ENCODE results near the gene TOX3. TPM values are rescaled to one million over a fixed set of nuclear protein-coding genes. Genes with fewer than 3 reads are reported as not detected.
A peak's percentile ranks its signal among the peaks of the same experiment; 100 is the strongest.

The TOX3 gene
- total RNA-seq, 1 donor from 2014 or later: 8.5 TPM

DNA sequence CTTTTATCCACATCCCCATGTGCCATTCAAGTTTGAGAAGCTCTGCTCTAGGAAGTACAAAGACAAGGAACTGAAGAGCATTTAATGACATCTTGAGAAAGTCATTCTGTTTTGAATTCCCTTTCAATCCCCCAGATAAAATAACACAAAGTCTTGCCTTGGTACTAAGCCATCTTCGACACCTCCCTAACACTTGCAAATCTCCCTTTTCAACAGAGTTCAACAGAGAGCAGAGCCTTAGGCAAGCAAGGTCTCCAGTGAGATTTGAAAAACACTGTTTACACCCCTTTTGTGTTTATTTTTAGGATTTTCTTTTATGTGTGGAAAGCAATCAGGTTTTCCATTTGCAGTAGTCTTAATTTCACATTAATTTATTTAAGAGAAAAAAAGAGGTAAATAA lies 13.6 kb downstream of the TOX3 start:
- H3K36me3 Mint-ChIP-seq (ENCODE audit: low read depth, unreplicated experiment): no peaks in the 10 kb centered on the region
- H3K4me1 Mint-ChIP-seq (ENCODE audit: unreplicated experiment): no peaks in the 10 kb centered on the region
- H3K9me3 Mint-ChIP-seq (ENCODE audit: unreplicated experiment): no peaks in the 10 kb centered on the region
- DNase-seq (ENCODE audit: low spot score): no peak
- no peak overlapping the region for H3K4me3 Mint-ChIP-seq (ENCODE audit: unreplicated experiment)
- no peak overlapping the region for H3K27ac Mint-ChIP-seq (ENCODE audit: unreplicated experiment)
- H3K27me3 Mint-ChIP-seq (ENCODE audit: unreplicated experiment): no peaks in the 10 kb centered on the region
- TF ChIP-seq, protein P1, sequence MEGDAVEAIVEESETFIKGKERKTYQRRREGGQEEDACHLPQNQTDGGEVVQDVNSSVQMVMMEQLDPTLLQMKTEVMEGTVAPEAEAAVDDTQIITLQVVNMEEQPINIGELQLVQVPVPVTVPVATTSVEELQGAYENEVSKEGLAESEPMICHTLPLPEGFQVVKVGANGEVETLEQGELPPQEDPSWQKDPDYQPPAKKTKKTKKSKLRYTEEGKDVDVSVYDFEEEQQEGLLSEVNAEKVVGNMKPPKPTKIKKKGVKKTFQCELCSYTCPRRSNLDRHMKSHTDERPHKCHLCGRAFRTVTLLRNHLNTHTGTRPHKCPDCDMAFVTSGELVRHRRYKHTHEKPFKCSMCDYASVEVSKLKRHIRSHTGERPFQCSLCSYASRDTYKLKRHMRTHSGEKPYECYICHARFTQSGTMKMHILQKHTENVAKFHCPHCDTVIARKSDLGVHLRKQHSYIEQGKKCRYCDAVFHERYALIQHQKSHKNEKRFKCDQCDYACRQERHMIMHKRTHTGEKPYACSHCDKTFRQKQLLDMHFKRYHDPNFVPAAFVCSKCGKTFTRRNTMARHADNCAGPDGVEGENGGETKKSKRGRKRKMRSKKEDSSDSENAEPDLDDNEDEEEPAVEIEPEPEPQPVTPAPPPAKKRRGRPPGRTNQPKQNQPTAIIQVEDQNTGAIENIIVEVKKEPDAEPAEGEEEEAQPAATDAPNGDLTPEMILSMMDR (IDR thresholded peaks at IDR 0.05; ENCODE audit: unreplicated experiment): no peak

DNA sequence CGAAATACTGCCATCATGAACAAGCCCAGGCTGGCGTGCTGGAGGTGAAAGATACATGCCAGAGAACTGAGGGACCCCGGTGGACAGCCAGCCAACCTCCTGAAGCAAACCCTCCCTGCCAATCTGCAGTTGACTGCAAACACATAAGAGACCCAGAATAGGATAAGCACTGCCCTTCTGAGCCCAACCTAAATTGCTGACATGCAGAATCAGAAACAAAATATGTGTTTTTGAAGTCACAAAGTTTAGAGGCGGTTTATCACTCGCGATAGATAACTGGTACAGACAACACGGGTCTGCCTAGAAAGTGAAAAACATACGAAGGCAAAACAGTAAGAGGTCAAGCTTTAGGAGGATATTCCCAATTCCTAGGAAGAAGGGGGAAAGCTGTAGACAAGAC lies 14.6 kb downstream of the TOX3 start:
- H3K27ac Mint-ChIP-seq (ENCODE audit: unreplicated experiment): no peak overlapping the region

DNA sequence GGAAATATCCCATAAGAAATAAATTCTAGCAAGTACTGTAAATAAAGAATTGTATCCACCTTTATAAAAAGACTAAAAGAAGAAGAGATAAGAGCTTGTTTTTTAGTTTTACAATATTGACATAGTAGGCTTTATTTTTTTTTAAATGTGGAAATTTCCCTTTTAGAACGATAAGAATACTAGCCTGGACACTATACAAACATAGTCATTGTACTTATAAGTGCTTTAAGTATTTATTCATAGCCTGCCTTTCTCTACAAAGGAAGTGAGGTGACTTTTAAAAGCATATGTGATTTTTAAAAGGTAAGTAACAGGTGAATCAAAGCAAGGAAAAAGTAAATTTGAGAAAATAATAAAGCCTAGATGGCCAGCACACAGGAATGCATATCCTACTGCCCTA lies 17.7 kb downstream of the TOX3 start:
- Mint-ChIP-seq H3K4me1 (ENCODE audit: unreplicated experiment) (peaks cover 5% of the 10 kb centered on the region), H3K27me3 (ENCODE audit: unreplicated experiment) (no peaks in the 10 kb centered on the region), H3K4me3 (ENCODE audit: unreplicated experiment) (no peak overlapping the region), H3K36me3 (ENCODE audit: low read depth, unreplicated experiment) (no peaks in the 10 kb centered on the region), H3K27ac (ENCODE audit: unreplicated experiment) (no peak overlapping the region), H3K9me3 (ENCODE audit: unreplicated experiment) (no peaks in the 10 kb centered on the region)
- DNase-seq (ENCODE audit: low spot score): no peak
- TF ChIP-seq, protein P1 (IDR thresholded peaks at IDR 0.05; ENCODE audit: unreplicated experiment): no peak

More for the DNA sequence above, 14.6 kb downstream of the TOX3 start:
- DNase-seq (ENCODE audit: low spot score): no peak
- Mint-ChIP-seq H3K36me3 (ENCODE audit: low read depth, unreplicated experiment) (no peaks in the 10 kb centered on the region), H3K4me1 (ENCODE audit: unreplicated experiment) (no peaks in the 10 kb centered on the region), H3K9me3 (ENCODE audit: unreplicated experiment) (no peaks in the 10 kb centered on the region), H3K4me3 (ENCODE audit: unreplicated experiment) (no peak overlapping the region), H3K27me3 (ENCODE audit: unreplicated experiment) (no peaks in the 10 kb centered on the region)
- TF ChIP-seq, protein P1 (IDR thresholded peaks at IDR 0.05; ENCODE audit: unreplicated experiment): no peak

DNA sequence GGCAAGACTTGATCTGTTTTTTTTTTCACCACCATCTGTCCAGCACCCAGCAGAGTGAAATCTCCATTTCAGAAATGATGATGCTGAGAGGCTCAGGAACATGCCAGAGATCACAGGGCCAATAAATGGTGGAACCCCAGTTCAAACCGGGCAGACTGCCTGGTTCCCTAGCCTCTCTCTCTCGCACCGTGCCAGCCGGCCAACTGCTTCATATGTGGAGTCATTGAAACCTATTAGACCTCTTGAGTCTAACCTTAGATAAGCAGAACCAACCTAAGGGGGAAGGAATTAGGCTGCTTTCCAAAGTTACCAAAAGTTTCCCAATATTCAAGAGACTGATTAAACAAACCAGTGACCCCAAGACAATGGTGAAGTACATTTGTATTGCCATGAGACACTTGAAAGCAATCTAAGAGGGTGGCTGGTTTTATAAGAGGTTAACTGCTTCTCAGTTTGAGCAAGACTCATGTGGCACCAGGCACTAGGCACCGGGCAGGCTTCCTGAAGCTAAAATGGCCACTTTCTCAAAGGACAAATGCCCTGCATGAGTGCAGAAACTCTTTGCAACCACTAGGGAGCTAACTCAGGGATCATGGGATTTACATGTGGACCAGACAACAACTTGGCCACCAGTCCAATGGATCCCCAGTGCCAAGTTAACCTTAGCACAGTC lies 18.4 kb downstream of the TOX3 start:
- no peak overlapping the region for H3K27ac Mint-ChIP-seq (ENCODE audit: unreplicated experiment)
- no peaks in the 10 kb centered on the region for H3K36me3 Mint-ChIP-seq (ENCODE audit: low read depth, unreplicated experiment)
- no peaks in the 10 kb centered on the region for H3K9me3 Mint-ChIP-seq (ENCODE audit: unreplicated experiment)
- peaks cover 5% of the 10 kb centered on the region for H3K4me1 Mint-ChIP-seq (ENCODE audit: unreplicated experiment)
- no peaks in the 10 kb centered on the region for H3K27me3 Mint-ChIP-seq (ENCODE audit: unreplicated experiment)
- TF ChIP-seq, protein P1 (IDR thresholded peaks at IDR 0.05; ENCODE audit: unreplicated experiment): peak; percentile 29
- DNase-seq (ENCODE audit: low spot score): no peak
- no peak overlapping the region for H3K4me3 Mint-ChIP-seq (ENCODE audit: unreplicated experiment)

DNA sequence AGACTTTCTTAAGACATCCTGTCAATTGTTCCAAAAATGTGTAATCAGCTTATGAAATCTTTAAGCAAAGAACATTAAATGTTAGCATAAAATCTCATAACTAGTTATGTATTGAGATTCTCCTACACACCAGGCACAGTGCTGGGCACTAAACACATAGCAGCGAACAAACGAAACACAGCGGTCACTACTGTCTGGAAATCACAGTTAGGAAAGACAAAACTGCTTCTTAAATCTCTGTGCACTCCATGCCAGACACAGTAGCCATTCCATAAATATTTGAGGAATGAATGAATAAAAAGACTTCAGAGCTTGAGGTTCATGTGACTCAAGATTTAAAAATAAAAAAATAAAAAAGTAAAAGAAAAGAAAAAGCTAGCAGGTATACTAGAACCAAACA lies 20.1 kb downstream of the TOX3 start:
- no peak for DNase-seq (ENCODE audit: low spot score)
- H3K4me1 Mint-ChIP-seq (ENCODE audit: unreplicated experiment): peaks cover 5% of the 10 kb centered on the region
- no peaks in the 10 kb centered on the region for H3K9me3 Mint-ChIP-seq (ENCODE audit: unreplicated experiment)
- H3K27ac Mint-ChIP-seq (ENCODE audit: unreplicated experiment): no peak overlapping the region
- H3K4me3 Mint-ChIP-seq (ENCODE audit: unreplicated experiment): no peak overlapping the region
- TF ChIP-seq, protein P1 (IDR thresholded peaks at IDR 0.05; ENCODE audit: unreplicated experiment): no peak
- no peaks in the 10 kb centered on the region for H3K27me3 Mint-ChIP-seq (ENCODE audit: unreplicated experiment)
- no peaks in the 10 kb centered on the region for H3K36me3 Mint-ChIP-seq (ENCODE audit: low read depth, unreplicated experiment)

All from endothelial cell (in vitro differentiated cells).